NB4 (cell line): ENCODE measurements around the gene IPP.

Source experiments
- CTCF ChIP-seq: IDR thresholded peaks from one replicate; pipeline ENCODE4 v1.5.1; 2012; ENCODE audit warnings: low read depth, low read length
- MAX ChIP-seq: IDR thresholded peaks from 2 replicates; pipeline ENCODE4 v1.6.1; 2011; ENCODE audit warnings: low read depth, low read length
- POLR2A ChIP-seq: IDR thresholded peaks from 2 replicates; pipeline ENCODE4 v1.6.1; 2011; ENCODE audit warnings: mild to moderate bottlenecking; ENCODE audit not compliant: insufficient read length; ENCODE audit errors: extremely low read depth

- TF ChIP-seq CTCF (no peak), POLR2A (no peak), MAX (no peak)
These were observed 83.6 kb downstream of the IPP start for GRCh38 chr1:45666836-45667235.
